SW480 (cell line): ENCODE data around the gene CCDC74A.
"Not testable (repeated sequence)": the region's sequence is repeated elsewhere in the genome, so short reads cannot be mapped to it uniquely, and the experiment has no call there.

Source experiments
- DNase-seq: peaks from one replicate; pipeline ENCODE4 v3.0.0-alpha.2; 2016; ENCODE audit warnings: low spot score

Gene CCDC74A

DNA sequence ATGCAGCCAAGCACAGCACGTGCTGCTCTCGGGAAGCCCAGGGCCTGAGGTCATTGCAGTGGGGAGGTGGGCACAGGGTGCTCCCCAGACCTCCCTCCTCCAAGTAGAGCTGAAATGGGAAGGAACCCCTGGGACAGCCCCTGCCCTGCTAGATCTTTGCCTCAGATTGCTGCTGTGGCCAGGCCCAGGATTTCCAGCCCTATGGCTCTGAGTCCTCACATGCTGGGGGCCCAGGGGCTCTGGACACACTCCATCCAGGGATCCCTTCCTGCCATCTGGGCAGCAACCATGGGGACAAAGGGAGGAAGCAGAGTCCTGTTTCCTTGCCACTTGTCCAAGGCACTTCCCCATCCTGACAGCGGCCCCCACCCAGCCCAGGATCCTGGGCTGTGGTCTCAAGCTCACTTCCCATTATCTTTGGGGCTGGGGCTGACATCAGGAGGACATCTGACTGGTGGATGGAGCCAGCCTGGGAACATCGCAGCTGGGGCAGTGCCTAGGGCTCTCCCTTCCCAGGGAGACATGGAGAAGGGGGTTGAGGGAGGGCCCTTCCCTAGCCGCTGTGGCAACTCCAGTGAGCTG is 2.3 kb downstream of the CCDC74A start:
- DNase-seq: not testable (repeated sequence)

DNA sequence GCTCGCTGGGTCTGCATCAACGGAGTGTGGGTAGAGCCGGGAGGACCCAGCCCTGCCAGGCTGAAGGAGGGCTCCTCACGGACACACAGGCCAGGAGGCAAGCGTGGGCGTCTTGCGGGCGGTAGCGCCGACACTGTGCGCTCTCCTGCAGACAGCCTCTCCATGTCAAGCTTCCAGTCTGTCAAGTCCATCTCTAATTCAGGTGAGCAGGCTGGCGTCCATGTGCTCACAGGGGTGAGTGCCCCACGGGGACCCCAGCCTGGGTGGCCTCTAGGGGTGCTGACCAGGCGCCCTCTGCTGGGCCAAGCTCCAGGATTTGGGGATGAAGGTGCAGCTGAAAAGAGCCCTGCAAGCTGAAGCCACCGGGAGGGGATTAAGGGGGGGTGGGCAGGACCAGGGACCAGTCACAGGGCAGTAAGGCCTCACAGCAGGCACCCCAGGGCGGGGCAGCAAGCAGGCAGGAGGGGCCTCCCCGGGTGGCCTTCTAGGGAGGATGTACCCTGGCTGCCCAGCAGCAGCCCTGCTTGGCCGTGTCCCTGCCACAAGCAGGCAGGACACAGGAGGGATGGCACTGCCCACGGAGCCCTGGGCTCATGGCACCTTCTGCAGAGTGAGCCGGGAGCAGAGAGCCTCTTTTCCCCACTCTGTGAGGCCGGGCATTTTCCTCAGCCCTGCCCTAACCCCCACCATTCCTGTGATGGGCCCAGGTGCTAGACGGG is 3.1 kb downstream of the CCDC74A start:
- not testable (repeated sequence) for DNase-seq

DNA sequence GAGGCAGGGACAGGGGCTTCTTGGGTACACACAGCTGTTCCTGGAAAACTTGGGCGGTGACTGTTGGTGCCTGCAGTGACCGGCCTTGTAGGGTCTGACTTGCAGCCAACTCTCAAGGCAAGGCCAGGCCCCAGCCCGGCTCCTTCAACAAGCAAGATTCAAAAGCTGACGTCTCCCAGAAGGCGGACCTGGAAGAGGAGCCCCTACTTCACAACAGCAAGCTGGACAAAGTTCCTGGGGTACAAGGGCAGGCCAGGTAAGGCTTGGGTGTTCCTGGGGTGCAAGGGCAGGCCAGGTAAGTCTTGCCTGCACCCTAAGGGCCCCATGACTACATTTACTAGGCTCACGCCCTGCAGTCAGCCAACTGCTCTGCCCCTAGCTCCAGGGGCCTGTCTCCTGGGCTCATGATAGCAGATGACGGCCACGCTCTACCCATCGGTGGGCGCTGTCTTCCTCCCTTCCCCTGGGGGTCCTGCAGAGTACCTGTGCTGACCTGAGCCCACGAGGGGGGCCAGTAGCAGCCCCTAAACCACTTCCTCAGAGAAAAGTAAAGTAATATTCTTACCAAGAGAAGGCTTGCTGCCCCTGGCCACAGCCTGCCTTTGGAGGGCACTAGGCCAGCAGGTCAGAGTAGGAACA is 4.0 kb downstream of the CCDC74A start:
- not testable (repeated sequence) for DNase-seq

DNA sequence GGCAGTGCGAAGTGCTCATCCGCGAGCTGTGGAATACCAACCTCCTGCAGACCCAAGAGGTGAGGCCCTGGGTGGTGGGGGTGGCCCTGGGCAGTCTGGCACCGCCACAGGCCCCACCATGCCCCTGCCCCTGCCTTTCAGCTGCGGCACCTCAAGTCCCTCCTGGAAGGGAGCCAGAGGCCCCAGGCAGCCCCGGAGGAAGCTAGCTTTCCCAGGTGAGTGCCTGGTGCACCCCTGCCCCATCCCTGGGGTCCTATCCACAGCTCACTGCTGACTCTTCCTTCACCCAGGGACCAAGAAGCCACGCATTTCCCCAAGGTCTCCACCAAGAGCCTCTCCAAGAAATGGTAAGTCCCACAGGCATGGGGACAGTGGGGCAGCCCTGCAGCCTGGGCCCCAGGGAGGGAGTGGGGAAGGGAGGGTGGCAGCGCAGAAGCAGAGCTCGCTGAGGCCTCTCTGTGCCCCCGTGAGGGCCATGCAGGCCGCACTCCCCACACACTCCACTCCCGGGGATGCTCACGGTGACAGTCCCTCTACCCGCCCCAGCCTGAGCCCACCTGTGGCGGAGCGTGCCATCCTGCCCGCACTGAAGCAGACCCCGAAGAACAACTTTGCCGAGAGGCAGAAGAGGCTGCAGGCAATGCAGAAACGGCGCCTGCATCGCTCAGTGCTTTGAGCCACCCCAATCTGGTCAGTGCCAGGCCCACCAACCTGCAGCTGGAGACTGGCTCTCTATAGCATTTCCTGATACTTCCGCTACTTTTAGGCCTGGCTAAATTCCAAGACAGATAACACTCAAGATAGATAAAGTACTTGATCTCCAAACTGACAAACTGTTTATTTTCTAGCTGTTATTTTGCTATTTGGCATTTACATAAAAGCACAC is 5.3 kb downstream of the CCDC74A start:
- DNase-seq: not testable (repeated sequence)

DNA sequence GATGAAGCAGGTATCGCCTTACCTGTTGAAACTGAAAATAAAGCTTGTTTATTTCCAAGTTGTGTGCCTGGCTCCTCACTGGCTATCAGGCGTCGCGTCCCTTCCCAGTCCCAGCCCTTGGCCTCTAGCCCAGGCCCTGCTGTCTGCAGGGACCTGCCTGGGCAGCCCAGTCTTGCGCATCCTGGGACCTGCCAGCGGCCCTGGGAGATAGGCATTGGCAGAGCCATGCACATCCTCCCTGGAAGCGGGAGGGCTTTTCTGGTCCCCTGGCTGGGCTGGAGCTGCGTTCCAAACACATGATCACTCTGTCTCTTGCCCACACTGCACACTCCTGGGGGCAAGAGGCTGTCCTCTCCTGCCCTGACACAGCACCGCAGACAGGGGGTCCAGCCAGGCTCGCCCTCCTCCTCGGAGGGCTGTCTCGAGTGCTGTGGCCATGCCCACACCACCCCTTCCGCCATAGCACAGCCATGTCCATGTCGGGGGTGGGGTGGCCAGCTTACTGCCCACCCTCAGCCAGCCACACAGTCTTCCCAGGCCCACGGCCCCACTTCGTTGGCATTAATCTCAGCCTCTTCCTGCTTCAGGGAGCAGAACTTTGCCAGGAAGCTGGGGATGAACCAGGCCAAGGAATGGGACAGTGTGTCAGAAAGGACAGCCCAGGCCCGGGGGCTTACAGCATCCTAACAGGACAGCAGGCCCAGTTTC is 6.1 kb downstream of the CCDC74A start:
- DNase-seq: not testable (repeated sequence)

DNA sequence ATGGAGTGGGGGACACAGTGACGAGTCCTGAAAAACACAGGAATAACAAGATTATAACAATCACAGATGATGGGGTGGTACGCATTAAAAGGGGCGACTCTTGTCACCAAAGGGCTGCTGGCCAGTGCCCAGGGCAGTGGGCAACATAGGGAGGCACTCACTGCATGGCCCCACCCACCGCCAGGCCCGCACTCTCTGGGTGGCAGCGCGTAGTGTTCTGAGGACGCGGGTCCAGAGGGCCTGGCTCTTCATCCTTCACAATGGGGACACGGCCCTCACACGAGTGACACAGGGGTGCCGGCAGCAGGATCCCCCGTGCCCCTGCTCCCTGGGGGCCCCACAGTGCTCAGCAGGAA is 6.6 kb downstream of the CCDC74A start:
- not testable (repeated sequence) for DNase-seq

DNA sequence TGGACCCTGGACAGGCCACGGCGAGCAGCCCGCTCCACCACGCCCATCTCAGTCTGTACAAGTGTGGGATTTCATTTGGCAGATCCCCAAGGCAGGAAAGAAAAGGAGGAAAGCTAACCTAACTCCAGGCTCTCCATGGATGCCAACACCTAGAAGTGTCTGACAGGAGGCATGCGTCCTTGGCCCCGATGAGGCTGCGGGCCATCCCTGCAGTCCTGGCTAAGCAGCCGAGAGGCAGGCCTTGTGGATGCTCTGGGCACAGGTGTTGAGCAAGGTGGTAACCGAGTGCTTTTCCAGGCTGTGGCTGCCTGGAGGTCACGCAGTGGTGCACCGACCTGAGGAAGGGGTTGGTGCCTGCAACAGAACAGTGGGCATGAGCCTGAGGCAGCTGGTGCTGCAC is 7.3 kb downstream of the CCDC74A start:
- DNase-seq: not testable (repeated sequence)

DNA sequence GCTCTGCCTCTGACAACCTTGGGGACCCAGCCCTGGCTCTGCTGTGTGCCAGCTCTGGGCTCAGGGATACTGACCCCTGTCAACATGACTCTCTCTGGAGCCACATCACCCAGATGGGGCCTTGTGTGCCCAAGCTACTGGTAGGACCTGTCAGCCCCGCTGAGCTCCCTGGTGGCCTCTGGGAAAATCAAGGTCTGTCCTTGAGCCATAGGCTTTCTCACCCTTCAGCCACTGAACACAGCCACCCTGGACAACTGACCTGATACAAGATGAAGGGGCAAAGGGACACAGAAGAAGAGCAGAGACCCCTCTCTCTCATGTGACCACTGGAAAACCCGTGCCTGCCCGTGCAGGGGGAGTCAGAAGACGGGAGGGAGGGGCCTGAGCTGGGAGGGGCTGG is 7.8 kb downstream of the CCDC74A start:
- no peak for DNase-seq

DNA sequence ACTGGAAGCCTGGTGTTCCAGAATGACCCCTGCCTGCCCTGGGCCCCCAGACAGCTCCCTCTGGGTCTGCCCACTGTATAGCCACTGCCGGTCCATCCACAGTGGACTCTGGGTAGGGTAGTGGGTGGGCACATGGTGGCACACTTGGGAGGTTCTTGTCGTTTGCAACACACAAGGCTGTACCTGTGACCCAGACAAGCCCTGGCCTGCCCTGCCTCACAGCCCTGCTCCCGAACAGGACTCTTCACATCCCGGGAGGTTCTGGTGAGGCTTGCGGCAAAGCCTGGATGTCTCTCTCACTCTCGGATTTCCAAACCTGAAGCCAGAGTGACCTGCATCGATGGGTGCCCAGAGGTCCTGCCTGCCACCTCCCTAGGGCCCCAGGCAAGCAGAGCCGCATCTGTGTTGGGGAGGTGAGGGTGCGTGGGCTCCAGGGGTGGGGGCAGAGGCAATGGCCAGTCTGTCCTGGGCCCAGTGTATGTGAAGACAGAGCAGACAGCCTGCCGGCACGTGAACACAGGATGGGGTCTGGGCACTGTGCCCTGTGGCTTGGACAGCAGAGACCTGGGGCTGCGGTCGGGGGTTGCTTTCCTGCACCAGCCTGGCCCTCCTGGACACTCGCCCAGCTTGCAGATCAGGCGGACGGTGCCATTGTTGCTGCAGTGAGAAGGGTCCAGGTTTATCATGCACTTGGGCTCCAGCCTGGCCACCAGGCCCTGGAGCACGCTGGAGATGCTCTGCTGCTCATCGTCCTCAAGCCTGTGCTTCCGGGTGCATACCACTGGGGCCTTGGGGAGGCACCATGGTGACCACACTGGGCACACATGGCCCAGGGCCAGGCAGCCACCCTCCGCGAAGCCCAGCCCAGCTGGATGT is 8.5 kb downstream of the CCDC74A start:
- not testable (repeated sequence) for DNase-seq

DNA sequence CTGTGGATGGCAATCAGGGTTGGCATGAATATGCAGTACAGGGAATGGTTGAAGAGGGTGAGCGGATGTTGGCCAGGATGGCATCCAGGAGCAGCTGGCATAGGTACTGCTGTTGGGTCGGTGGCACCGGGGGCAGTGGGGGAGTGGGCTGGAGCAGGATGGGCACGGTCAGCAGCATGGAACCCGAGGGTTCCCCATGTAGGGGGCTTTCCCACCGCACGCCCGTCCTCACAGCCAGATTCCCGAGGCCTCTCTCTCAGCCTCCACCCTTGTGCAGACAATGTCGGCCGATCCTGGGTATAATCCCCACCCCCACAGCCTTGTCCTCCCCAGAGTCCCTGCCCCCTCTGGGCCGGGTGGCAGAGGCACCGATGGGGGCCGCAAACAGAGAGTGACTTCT is 9.2 kb downstream of the CCDC74A start:
- DNase-seq: not testable (repeated sequence)

DNA sequence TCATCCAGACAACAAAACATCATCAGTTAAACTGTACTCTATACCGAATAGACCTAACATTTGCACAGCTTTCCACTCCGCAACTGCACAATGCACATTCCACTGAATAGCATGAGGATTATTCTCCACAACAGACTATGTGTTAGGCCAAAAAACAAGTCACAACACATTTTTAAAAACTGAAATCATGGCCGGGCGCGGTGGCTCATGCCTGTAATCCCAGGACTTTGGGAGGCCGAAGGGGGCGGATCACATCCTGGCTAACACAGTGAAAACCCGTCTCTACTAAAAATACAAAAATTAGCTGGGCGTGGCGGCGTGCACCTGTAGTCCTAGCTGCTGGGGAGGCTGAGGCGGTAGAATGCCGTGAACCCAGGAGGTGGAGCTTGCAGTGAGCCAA is 11.2 kb downstream of the CCDC74A start:
- not testable (repeated sequence) for DNase-seq

DNA sequence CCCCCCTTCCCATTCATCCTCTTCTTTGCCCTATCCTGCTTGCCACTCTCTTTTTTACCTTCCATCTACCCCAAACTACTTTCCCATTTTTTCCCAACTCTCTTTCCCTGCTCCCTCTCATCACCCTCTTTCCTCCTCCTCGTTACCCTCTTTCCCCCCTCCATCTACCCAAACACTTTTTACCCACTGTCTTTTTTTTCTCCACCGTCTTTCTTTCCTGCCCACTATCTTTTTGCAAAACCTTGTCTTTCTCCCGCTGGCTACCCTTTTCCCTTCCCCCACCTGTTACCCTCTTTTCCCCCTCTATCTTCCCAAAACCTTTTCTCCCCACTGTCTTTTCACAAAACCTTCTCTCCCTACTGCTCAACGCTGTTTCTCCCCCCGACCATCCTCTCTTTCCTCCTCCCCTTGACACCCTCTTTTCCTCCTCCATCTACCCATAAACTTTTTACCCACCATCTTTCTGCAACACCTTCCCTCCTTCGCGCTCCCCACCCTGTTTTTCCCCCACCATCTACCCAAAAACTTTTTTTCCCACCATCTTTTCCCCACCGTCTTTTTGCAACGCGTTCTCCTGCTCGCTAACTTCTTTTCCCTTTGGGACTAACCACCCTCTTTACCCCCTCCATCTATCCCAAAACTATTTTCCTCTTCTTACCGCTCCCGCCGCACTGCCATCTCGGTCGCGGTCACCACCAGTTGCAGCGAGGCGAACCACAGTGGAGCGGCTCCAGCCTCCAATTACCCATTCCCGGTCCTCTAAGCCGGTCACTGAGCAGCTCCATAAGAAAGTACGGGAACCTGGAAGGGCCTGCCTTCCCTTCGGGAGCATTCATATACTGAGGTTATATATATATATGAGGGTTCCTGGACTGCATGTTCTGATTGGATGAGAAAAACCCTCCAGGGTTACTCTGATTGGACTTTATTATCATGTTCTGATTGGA is 15.0 kb downstream of the CCDC74A start:
- no peak for DNase-seq

DNA sequence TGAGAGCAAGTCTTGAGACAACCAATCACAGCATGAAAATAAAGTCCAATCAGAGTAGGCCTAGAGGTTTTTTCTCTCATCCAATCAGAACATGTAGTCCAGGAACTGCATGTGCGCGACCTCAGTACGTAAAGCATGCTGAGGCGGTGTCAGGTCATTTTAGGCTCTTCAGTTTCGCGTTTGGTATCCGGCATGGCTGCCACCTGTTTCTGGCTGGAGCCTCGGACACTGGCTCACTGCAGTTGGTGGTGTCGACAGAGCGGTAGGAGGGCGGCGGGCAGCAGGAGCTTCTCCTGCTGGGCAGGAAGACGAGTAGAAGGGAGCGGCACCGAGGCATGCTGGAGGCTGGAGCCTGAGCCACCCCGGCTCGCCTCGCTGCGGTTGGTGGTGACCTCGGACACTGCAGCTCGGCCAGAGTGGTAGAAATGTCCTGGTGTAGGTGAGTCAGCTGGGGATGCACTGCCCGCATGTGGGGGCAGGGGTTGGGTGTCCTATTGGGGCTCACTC is 15.8 kb downstream of the CCDC74A start:
- no peak for DNase-seq

DNA sequence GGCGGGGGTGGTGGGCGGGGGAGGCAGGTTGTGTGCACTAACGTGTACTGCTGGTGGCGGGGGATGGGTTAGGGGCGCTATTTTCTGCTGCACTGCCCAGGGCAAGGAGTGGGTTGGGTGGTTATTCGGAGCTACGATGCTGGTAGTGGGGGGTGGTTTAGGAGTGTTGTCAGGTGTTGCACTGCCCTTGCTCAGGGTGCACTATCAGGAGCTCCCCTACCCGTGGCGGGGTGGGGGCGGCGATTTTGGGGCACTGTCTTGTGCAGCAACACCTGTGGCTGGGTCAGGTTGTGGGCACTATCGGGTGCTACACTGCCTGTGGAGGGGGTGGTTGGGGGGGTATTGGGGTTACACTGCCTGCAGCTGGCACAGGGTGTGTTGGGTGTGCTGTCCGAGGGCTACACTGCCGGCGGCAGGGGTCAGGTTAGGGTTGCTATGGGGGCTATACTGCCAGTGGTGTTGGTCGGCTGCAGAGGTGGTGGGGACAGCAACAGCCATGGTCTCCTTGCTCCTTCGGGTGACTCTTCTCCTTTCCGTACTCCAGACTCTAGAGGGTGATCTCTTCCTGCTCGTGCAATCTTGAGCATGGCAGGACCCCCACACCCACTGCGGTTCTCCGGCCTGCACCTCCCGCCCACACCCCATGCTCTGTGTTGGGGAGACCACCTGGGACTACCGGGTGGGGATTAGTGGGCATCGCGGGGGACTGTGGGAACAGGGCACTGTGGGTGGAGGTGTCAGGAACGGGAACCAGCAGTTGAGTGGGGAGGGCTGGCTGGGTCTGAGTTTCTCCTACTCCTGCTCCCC is 16.5 kb downstream of the CCDC74A start:
- DNase-seq: not testable (repeated sequence)

DNA sequence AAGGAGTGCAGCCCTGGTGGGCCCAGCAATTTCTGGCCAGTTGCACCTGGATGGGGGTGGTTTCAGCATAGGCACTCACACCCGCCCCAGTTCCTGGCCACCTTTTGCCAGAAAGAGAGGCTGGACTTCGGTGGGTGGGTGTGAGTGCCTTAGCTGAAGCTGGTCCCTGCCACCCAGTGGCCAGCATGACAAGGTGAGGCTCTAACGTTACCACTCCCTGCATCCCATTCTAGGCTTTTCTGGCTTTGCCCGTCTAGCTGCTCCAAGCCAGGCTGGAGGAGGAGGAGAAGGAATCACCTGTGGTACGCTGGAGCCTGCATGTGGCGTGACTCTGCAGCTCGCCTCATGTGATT is 17.1 kb downstream of the CCDC74A start:
- not testable (repeated sequence) for DNase-seq

DNA sequence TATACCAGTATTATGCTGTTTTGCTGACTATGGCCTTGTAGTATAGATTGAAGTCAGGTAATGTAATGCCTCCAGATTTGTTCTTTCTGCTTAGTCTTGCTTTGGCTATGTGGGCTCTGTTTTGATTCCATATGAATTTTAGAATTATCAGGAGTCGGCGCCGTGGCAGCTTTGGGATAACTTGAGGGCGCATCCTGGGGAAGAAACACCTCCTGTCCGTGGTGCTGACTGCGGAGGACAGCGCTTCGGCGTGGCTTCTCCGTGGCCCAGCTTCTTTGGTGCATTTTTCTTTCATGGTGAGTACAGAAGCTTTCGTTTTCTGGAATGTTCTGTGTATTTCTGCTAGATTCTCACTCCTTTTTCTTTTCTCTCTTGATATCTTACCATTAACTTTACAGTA is 25.2 kb downstream of the CCDC74A start:
- DNase-seq: no peak

DNA sequence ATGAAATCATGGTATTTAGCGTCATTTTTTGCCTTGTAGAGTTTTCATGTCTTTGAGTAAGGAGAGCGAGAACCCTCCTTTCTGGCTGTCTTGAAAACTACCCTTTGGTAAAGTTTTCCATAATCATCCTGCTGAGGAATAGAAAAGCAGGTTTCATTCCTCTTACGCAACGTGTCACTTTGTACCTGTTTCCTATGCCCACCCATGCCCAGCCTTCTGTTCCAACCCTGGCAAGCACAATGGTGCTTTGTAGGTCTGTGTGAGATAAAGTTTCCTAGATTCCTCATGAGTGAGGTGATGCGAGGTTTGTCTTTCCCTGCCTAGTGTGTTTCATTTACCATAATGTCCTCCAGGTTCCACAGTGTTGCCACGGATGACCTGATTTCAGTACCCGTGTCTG is 29.3 kb downstream of the CCDC74A start:
- no peak for DNase-seq

DNA sequence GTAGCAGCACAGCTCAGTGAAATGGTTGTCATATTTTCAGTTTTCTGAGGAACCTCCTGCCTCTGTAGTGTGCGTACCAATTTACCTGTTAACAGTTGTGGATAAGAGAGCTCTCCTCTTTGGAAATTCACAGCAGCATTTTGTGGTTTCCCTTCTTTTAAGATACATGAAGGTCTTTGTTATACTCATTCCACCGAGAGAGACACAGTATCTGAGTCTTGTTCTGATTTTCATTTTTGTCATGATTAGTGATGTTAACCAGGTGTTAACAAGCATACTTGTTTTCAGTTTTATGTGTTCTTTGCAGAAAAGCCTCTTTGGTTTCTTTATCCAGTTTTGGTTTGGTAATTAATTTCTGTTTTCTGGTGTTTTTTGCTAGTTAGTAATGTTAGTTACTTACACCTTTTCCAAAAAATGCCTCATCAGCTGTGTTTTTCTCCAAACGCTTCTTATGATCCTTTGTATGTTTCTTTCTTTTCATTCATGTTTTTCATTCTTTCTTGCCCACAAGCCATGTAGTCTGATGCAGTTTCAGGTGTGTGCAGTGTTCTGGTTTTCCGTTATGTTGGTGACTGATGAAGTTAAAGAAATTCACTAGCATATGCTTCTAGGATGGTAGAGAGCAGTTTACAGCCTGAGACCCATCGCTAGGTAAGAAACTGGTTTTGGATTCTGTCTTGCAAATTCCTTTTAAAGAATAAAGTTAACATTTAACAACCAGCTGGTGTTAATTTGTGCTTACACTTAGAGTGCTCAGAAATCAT is 30.1 kb downstream of the CCDC74A start:
- no peak for DNase-seq
